Superior temporal gyrus (tissue), 1 donor: ENCODE results near the gene VPS33B.
A peak's percentile ranks its signal among the peaks of the same experiment; 100 is the strongest.

Source experiments
- DNase-seq: peaks from one replicate; pipeline ENCODE4 v3.0.0-alpha.2; 2016; ENCODE audit errors: extremely low spot score

Gene VPS33B

GRCh38 chr15:90982135-90982534, 40.3 kb downstream of the VPS33B start:
- no peak for DNase-seq

DNA sequence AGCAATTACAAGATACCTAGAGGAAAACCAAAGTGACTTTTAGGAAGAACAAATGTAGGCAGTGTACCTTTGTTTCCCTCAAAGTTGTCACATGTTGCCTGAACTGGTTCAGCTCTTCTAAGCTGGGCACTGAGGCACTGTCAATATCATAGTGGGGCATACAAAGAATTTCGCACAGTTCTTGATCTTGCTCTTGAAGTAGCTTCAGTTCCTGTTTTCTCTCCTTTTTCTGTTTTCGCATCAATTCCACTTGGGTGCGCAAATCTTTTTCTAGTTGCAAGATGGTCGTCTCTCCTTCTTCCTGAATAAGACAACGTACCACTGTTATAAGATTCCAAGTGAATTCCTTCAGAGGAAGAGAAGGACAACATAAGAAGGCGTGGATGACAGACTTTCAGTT, 40.7 kb downstream of the VPS33B start:
- no peak for DNase-seq

GRCh38 chr15:90979582-90979981, 42.8 kb downstream of the VPS33B start:
- DNase-seq: no peak

- no peak for DNase-seq
Measured at GRCh38 chr15:90974216-90974615, 48.2 kb downstream of the VPS33B start.

DNA sequence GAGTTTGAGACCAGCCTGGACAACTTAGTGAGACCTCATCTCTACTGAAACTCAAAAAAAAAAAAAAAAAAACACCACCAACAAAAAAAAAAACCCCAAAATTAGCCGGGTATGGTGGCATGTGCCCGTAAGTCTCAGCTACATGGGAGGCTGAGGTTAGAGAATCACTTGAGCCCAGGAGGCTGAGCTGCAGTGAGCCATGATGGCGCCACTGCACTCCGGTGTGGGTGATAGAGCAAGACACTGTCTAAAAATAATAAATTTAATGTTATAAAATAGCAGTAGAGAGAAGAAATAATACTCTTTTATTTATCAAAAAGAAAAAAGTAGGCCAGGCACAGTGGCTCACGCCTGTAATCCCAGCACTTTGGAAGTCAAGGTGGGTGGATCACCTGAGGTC, 50.3 kb downstream of the VPS33B start:
- no peak for DNase-seq

GRCh38 chr15:90970274-90970673, 52.1 kb downstream of the VPS33B start:
- DNase-seq: no peak

GRCh38 chr15:90968434-90968833, 54.0 kb downstream of the VPS33B start:
- DNase-seq: no peak

DNA sequence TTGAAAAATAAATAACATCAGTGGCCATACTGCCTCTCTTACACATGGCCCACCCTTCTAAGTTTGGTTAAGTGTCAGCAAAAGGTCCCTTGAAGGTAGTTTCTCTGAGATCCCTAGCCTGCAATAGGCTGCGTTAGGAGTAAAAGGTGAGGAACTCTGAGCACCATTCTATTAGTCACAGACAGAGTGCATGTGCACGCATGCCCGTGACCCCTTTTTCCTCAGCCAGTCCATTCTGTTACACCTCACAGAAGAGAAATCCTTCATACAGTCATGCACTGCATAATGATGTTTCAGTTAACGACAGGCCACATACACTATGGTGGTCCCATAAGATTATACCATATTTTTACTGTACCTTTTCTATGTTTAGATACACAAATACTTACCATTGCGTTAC, 55.2 kb downstream of the VPS33B start:
- DNase-seq: no peak

- DNase-seq: no peak
Measured at GRCh38 chr15:90966262-90966661, 56.1 kb downstream of the VPS33B start.

DNA sequence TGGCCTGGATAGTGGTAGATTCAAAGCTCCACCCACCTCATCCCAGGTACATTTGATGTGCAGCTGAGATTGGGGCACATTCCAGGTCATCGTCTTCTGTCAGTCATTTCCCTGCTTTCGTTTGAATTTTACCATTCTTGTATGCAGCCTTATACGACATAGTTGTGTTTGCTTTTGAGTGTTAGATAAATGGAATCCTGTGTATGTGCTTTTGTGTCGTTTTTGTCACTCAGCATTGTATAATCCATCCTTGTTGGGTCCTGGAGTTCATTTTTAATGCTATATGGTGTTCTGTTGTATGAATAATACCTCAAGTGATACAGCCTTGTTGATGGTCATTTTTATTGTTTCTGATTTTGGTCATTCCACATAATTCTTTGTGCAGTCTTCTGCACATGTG, 60.4 kb downstream of the VPS33B start:
- no peak for DNase-seq

DNA sequence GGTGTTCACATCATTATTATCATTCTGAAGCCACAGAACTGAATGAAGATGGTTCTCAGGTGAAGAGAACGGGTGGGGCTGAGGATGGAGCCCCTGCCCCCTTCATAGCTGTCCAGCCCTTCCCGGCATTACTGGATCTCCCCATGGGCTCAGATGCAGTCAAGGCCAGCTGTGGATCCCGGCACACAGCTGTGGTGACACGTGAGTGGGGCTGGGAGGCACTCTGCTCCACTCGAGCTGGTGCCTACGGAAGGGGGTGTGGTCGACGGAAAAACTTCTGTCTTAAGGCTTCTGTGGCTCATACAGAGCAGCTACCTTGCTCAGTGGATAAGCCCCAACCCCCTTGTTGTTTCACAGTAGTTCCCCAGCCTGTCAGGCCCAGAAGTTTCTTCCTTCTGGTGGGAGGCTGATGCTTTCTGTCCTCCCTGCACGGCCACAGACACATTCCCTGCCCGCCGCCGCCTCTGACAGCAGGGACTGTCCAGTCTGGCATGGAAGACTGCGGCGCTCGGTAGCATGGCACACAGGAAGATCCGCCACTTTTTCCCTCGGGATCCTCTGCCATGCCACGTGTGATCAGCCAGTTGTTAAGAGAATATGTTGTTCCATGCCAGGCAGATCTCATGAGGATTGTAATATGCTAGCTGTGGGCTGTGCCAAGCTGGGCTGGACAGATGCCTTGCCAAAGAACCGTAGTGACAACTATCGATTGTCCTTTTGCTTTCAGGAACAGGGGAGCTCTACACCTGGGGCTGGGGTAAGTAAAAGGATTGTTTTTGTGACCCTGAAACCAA, 61.9 kb downstream of the VPS33B start:
- peak; percentile 18 for DNase-seq

DNA sequence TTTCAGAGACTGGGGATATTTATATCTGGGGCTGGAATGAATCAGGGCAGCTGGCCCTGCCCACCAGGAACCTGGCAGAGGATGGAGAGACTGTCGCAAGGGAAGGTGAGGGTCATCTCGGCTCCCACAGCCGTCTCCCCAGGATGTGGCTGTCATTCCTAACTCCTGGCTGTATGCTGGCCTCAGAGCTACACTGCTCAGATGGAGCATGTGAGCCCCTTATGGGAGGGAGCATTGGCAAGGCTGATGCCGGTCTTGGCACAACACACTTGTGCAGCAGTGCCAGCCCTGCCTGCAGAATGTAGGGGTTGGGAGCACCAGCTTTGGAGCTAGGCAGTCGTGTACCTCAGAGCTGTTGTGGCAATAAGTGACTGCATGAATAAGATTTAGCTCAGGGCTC, 62.5 kb downstream of the VPS33B start:
- DNase-seq: peak; percentile 78

GRCh38 chr15:90959028-90959595, 63.3 kb downstream of the VPS33B start:
- no peak for DNase-seq

GRCh38 chr15:90957791-90958190, 64.6 kb downstream of the VPS33B start:
- DNase-seq: no peak

DNA sequence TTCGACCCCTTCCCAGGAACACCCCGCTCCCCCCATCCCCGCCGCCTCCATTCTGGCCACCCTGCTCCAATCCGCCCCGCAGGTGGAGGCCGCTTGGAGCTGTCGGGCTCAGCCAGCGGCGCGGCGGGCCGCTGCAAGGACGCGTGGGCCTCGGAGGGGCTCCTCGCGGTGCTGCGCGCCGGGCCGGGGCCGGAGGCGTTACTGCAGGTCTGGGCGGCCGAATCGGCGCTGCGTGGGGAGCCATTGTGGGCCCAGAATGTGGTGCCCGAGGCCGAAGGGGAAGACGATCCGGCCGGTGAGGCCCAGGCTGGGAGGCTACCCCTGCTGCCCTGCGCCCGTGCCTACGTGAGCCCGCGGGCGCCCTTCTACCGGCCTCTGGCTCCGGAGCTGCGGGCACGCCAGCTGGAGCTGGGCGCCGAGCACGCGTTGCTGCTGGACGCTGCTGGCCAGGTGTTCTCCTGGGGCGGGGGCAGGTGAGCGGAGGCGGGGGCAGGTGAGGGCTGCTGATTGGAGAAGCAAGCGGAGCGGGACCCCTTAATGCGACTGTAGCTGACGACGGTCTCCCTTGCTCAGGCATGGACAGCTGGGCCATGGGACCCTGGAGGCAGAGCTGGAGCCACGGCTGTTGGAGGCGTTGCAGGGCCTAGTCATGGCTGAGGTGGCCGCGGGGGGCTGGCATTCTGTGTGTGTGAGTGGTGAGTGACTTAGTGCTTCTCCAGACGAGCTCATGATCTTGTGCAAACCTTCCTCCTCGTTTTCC, 65.2 kb downstream of the VPS33B start:
- no peak for DNase-seq

DNA sequence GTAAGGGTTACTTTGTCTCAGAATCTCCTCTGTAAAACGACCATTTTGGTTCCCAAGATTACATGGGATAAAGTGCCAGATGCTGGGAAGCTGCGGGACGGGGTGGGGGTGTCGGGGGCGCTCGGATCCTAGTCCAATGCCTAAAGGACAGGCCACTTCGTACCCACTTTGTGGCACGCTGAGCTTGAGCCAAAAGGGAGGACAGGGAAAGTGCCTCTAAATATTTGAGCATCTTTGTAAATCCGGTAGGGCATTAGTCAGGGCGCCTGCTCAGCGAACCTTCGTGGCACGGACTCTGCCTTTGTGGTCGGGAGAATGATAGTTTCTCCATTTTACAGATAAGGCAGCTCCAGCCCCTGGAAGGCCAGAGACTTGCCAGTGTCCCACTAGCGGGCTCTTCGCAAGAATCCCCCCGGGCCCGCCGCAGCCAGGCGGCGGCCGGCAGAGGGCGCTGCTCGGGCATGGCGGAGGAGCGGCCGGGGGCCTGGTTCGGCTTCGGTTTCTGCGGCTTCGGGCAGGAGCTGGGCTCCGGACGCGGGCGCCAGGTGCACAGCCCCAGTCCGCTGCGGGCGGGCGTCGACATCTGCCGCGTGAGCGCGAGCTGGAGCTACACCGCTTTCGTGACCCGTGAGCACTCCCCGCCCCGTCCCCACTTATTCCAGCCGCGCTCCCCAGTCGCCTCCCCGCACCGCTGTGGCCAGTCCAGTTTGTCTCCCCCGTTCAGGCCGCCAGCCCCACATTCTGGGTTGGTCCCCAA, 65.9 kb downstream of the VPS33B start:
- DNase-seq: peak; percentile 74

DNA sequence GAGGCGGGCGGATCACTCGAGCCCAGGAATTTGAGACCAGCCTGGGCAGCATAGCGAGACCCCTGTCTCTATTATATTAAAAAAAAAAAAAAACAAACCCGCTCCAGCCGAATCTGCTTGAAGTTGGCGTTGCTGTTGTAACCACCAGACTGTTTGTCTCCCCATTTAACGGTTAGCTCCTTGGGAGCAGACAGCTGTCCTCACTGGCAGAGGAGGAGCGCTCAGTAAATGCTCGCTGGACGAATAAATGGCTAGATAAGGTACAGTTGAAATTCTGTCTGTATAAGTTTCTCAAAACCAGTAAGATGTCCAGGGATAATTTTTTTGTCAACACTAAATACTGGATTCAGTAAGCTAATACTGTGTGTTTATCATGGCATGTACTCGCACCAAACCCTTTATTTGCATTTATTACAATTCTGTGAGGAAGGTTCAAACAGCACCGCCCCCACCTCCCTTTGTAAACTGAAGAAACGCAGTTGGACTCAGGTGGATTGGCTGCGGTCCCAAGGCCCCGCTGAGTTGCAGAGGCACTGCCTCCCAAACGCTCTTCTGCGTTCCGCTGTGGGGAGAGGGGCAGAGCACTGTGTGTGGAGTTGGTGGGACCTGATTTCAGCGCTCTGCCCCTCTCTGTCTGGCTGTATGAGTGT, 66.6 kb downstream of the VPS33B start:
- DNase-seq: no peak

DNA sequence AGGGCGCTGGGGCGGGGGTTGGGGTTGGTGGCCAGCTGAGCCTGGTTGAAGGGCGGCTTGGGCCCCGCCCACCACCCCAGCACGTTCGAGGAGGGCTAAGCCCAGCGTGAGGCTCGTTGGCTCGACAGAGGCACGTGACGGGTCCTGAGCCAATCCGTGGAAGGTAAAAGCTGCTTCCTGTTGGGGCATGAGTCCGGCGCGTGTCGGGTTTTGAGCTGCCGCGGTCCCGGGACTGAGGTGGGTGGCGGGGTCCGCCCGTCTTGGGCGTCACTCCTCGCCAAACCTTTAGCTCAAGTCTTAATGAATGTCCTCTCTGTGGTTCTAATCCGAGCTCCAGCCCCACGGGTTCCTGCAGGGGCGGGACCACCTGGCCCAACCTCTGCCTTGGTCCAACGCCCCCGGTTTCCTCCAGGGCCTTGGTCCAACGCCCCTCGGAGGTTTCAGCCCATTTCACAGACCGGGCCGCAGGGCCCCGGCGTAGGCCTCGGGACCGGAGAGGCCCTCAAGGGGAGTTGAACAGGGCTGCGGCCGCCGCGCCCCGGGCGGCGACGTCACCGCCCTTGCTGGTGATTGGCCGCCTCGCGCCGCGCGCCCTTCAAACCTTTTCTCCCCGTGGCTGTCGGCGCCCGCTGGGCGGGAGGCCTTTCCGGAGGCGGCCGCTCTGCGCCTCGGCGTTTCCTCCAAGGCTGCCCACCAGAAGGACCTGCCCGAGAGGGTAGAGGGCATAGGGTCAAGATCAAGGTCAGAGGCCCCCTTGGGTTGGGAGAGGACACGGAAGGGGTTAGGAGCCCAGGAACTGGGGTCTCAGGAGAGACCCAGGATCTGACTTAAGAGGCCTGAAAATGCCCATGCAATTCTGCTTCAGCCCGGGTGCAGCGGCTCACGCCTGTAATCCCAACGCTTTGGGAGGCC, 67.4 kb downstream of the VPS33B start, which contains the start of gene RCCD1:
Gene RCCD1, plus strand, starts transcription at position 173 of the 912 bp plus-strand sequence. CDS start 1,851 bp downstream, outside the sequence.
- DNase-seq: peak; percentile 97

DNA sequence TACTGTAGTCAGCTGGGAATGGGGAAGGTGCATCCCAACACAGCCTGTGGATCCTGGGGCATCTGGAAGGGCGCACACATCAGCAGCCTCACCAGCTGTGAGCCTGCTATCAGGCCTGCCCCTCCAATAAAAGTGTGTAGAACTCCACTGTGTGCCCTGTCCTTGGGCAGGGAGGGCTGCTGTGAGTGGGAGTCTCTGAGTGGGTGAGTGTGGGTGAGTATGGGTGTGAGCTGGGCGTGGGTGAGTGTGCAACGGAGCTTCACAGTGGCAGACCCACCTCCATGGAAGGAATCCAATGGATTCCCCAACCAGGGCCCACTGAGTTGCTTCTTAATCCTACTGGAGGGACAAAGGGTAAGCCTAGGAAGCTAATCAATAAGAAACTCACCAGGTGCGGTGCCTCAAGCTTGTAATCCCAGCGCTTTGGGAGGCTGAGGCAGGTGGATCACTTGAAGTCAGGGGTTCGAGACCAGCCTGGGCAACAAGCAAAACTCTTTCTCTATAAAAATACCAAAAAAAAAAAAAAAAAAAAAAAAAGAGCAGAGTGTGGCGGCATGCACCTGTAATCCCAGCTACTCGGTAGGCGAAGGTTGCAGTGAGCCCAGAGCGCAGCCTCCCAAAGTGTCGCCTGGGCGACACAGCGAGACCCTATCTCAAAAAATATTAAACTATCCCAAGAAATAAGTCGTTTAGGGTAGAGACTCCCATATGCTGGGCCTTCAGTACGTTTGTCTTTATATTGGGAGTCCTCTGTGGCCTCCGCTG, 68.3 kb downstream of the VPS33B start:
- DNase-seq: no peak
